Stomach (tissue), 4 donors: Measurements from ENCODE around the gene EIF2B1.

Experiments used
- POLR2A ChIP-seq, 4 donors: fragments of 450-650 bp; IDR thresholded peaks; one replicate each; pipeline ENCODE4 v1.6.1; 2016; ENCODE audit warnings: antibody characterized with exemption in 4 of 4, control low read depth in 2 of 4, mild to moderate bottlenecking in 1 of 4, moderate library complexity in 1 of 4
- POLR2AphosphoS5 ChIP-seq, 3 donors: sonication (generic); formaldehyde crosslinking; IDR thresholded peaks; one replicate each; pipeline ENCODE4 v1.6.1; 2016; ENCODE audit warnings: antibody characterized with exemption in 3 of 3
- TF ChIP-seq, protein P1 (sequence below), 7 experiments: fragments of 450-650 bp in 4 of 7; fragments of 200-600 bp in 3 of 7; sonication (generic) in 3 of 7; IDR thresholded peaks; one replicate each; pipeline ENCODE4 v1.5.1; 2016 to 2019; ENCODE audit warnings: antibody characterized with exemption in 7 of 7, control low read depth in 2 of 7, mild to moderate bottlenecking in 1 of 7

DNA sequence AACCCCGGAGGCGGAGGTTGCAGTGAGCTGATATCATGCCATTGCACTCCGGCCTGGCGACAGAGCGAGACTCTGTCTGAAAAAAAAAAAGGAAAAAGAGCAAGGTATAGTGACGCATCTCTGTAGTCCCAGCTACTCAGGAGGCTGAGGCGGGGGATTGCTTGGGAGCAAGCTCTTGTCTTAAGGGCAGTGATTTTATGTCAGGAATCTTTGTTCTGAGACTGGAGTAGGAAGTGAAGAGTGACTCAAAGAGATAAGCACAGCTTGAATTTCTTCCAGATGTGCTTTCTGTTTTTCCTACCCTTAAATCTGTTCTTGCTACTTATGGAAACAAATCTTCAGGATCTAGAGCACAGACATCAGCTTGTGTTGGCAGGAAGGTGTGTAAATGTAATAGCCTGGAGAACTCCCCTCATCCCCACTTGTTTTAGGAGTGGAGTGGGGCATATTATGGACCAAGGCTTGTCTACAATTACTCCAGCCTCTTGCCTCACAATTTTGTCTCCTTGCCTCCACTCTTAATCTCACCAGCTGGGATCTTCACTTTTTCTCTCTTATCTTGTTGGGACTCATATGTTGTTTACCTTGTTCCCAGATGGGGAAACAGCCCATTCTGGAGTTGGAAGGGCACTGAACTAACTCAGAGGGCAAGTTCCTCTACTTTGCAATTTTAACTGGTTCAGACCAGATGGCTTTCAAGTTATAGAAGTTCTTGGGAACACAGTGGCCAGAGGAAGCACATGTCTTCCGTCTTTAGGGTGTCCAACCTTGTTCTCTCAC is 41.6 kb downstream of the EIF2B1 start:
- TF ChIP-seq, protein P1, sequence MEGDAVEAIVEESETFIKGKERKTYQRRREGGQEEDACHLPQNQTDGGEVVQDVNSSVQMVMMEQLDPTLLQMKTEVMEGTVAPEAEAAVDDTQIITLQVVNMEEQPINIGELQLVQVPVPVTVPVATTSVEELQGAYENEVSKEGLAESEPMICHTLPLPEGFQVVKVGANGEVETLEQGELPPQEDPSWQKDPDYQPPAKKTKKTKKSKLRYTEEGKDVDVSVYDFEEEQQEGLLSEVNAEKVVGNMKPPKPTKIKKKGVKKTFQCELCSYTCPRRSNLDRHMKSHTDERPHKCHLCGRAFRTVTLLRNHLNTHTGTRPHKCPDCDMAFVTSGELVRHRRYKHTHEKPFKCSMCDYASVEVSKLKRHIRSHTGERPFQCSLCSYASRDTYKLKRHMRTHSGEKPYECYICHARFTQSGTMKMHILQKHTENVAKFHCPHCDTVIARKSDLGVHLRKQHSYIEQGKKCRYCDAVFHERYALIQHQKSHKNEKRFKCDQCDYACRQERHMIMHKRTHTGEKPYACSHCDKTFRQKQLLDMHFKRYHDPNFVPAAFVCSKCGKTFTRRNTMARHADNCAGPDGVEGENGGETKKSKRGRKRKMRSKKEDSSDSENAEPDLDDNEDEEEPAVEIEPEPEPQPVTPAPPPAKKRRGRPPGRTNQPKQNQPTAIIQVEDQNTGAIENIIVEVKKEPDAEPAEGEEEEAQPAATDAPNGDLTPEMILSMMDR (IDR thresholded peaks at IDR 0.05) = no peak
- TF ChIP-seq POLR2A (IDR thresholded peaks at IDR 0.05) = no peak
- no peak for TF ChIP-seq POLR2AphosphoS5 (IDR thresholded peaks at IDR 0.05)
